SK-N-SH treated with all-trans-retinoic acid at 6 μM for 48 hours (cell line): ENCODE data around the gene ALK.

Experiments
- ATAC-seq: fragments of 200-7000 bp; cut with Tn5 transposase; 3 replicates; pipeline ENCODE4 v1.9.1; 2020; ENCODE audit warnings: mild to moderate bottlenecking, moderate library complexity
- ARNTL ChIP-seq: fragments of 450-650 bp; formaldehyde crosslinking; IDR thresholded peaks from 2 replicates; pipeline ENCODE4 v1.5.0; 2020; ENCODE audit warnings: low read depth, mild to moderate bottlenecking, moderate library complexity, borderline replicate concordance
- BACH2 ChIP-seq: fragments of 250-450 bp; sonication (Bioruptor Pico); IDR thresholded peaks from 2 replicates; pipeline ENCODE4 v1.9.0; 2021; ENCODE audit warnings: mild to moderate bottlenecking, borderline replicate concordance
- CREB5 ChIP-seq: fragments of 250-450 bp; sonication (Bioruptor Pico); IDR thresholded peaks from 2 replicates; pipeline ENCODE4 v1.5.1; 2020; ENCODE audit warnings: low read depth, mild to moderate bottlenecking, moderate library complexity
- CSDC2 ChIP-seq: fragments of 250-450 bp; sonication (Bioruptor Pico); IDR thresholded peaks from 2 replicates; pipeline ENCODE4 v1.5.0; 2020; ENCODE audit warnings: mild to moderate bottlenecking, moderate library complexity
- CSRNP3 ChIP-seq: fragments of 250-450 bp; sonication (Bioruptor Pico); IDR thresholded peaks from 2 replicates; pipeline ENCODE4 v1.5.1; 2021; ENCODE audit warnings: mild to moderate bottlenecking, moderate library complexity
- ESRRG ChIP-seq: fragments of 250-450 bp; sonication (Bioruptor Pico); IDR thresholded peaks from 2 replicates; pipeline ENCODE4 v1.6.1; 2021; ENCODE audit warnings: mild to moderate bottlenecking
- GLIS3 ChIP-seq: fragments of 250-450 bp; sonication (Bioruptor Pico); IDR thresholded peaks from 2 replicates; pipeline ENCODE4 v1.5.0; 2020; ENCODE audit warnings: mild to moderate bottlenecking, moderate library complexity
- ISL1 ChIP-seq: fragments of 250-450 bp; sonication (Bioruptor Pico); IDR thresholded peaks from 2 replicates; pipeline ENCODE4 v2.1.2; 2022; ENCODE audit warnings: mild to moderate bottlenecking, moderate library complexity
- OSR1 ChIP-seq: fragments of 250-450 bp; sonication (Bioruptor Pico); IDR thresholded peaks from 2 replicates; pipeline ENCODE4 v1.8.0; 2022; ENCODE audit warnings: moderate library complexity, mild to moderate bottlenecking, inconsistent platforms
- PATZ1 ChIP-seq: fragments of 250-450 bp; sonication (Bioruptor Pico); IDR thresholded peaks from 2 replicates; pipeline ENCODE4 v1.8.0; 2020; ENCODE audit warnings: mild to moderate bottlenecking, moderate library complexity, borderline replicate concordance
- PPARA ChIP-seq: fragments of 250-450 bp; sonication (Bioruptor Pico); IDR thresholded peaks from 2 replicates; pipeline ENCODE4 v1.5.0; 2020; ENCODE audit warnings: mild to moderate bottlenecking, borderline replicate concordance
- RARB ChIP-seq: fragments of 250-450 bp; sonication (Bioruptor Pico); IDR thresholded peaks from 2 replicates; pipeline ENCODE4 v1.8.0; 2021; ENCODE audit warnings: mild to moderate bottlenecking, moderate library complexity
- SNAI2 ChIP-seq: fragments of 250-450 bp; sonication (Bioruptor Pico); IDR thresholded peaks from 2 replicates; pipeline ENCODE4 v1.5.0; 2020; ENCODE audit warnings: mild to moderate bottlenecking, moderate library complexity
- TSHZ2 ChIP-seq: fragments of 250-450 bp; sonication (Bioruptor Pico); IDR thresholded peaks from 2 replicates; pipeline ENCODE4 v1.5.0; 2020; ENCODE audit warnings: mild to moderate bottlenecking, moderate library complexity
- ZFP3 ChIP-seq: fragments of 250-450 bp; sonication (Bioruptor Pico); IDR thresholded peaks from 2 replicates; pipeline ENCODE4 v1.5.0; 2020; ENCODE audit warnings: mild to moderate bottlenecking, moderate library complexity
- ZFP30 ChIP-seq: fragments of 450-650 bp; formaldehyde crosslinking; IDR thresholded peaks from 2 replicates; pipeline ENCODE4 v1.5.0; 2022; ENCODE audit warnings: mild to moderate bottlenecking, moderate library complexity
- ZNF565 ChIP-seq: fragments of 450-650 bp; formaldehyde crosslinking; conservative IDR thresholded peaks from 2 replicates; pipeline ENCODE4 v1.5.0; 2020; ENCODE audit warnings: low read depth, mild to moderate bottlenecking, moderate library complexity
- ZNF70 ChIP-seq: fragments of 450-650 bp; formaldehyde crosslinking; IDR thresholded peaks from 2 replicates; pipeline ENCODE4 v1.5.0; 2020; ENCODE audit warnings: mild to moderate bottlenecking, moderate library complexity
- ZNF8 ChIP-seq: fragments of 450-650 bp; formaldehyde crosslinking; IDR thresholded peaks from 2 replicates; pipeline ENCODE4 v1.5.0; 2020; ENCODE audit warnings: mild to moderate bottlenecking, moderate library complexity

Gene ALK

GRCh38 chr2:29936020-29936419 is 14.6 kb upstream of the ALK start:
- no peak for ATAC-seq
- TF ChIP-seq ISL1 (CRISPR knock-in tag) (no peak), CSRNP3 (CRISPR knock-in tag) (no peak), OSR1 (CRISPR knock-in tag) (no peak), TSHZ2 (CRISPR knock-in tag) (no peak), GLIS3 (CRISPR knock-in tag) (no peak)

GRCh38 chr2:29931818-29932217 is 10.4 kb upstream of the ALK start:
- ATAC-seq, result no peak

GRCh38 chr2:29923110-29923721 is 1.8 kb upstream of the ALK start:
- peak; percentile 48 for ATAC-seq
- 0 out of 2 replicates have a peak, but pooled peaks have one; percentile 19 for TF ChIP-seq SNAI2
- TF ChIP-seq RARB, result no peak

More at GRCh38 chr2:29931818-29932217, 10.4 kb upstream of the ALK start:
- TF ChIP-seq PATZ1 (CRISPR knock-in tag) (no peak), ESRRG (CRISPR knock-in tag) (no peak), ISL1 (CRISPR knock-in tag) (no peak), ZFP3 (CRISPR knock-in tag) (no peak), ZNF565 (no peak), RARB (no peak), ARNTL (CRISPR knock-in tag) (no peak), OSR1 (CRISPR knock-in tag) (no peak), SNAI2 (no peak), ZNF8 (no peak), GLIS3 (CRISPR knock-in tag) (no peak), CSDC2 (CRISPR knock-in tag) (no peak)

GRCh38 chr2:29922605-29923004 is 1.2 kb upstream of the ALK start:
- TF ChIP-seq BACH2 (no peak), PPARA (CRISPR knock-in tag) (no peak), GLIS3 (CRISPR knock-in tag) (no peak), ZFP30 (no peak), TSHZ2 (CRISPR knock-in tag) (no peak), RARB (no peak), CREB5 (no peak), ISL1 (CRISPR knock-in tag) (no peak), ZNF565 (no peak), ZFP3 (CRISPR knock-in tag) (no peak), ZNF70 (no peak), SNAI2 (no peak), PATZ1 (CRISPR knock-in tag) (no peak), ZNF8 (no peak), OSR1 (CRISPR knock-in tag) (no peak)
- no peak for ATAC-seq
